Measurements from ENCODE around the gene TIMM50.

GRCh38 chr19:39525205-39525604 lies 44.6 kb downstream of the TIMM50 start:
- TF ChIP-seq CTCF (IDR thresholded peaks at IDR 0.05; ENCODE audit: insufficient read depth, low read depth, low read length) (no peak), EZH2 (IDR thresholded peaks at IDR 0.05; ENCODE audit: insufficient read depth, low read length) (no peak)

Data from astrocyte (in vitro differentiated cells and primary cell).